Mononuclear cell (primary cell): ENCODE data around the gene ARHGEF37. TPM values are rescaled to one million over a fixed set of nuclear protein-coding genes. Genes with fewer than 3 reads are reported as not detected.
"Not testable (repeated sequence)": the region's sequence is repeated elsewhere in the genome, so short reads cannot be mapped to it uniquely, and the experiment has no call there.

Experiments
- H3K27me3 ChIP-seq: 2 replicates; pipeline ENCODE4 v1.6.0; 2011; ENCODE audit warnings: low read length, control low read depth; ENCODE audit not compliant: insufficient read depth
- H3K4me1 ChIP-seq: 2 replicates; pipeline ENCODE4 v1.5.1; 2011; ENCODE audit warnings: mild to moderate bottlenecking, low read length, control low read depth; ENCODE audit not compliant: insufficient read depth
- H3K4me3 ChIP-seq: 2 replicates; pipeline ENCODE4 v1.5.1; 2011; ENCODE audit warnings: mild to moderate bottlenecking, low read length, moderate library complexity
- H3K9me3 ChIP-seq: 2 replicates; pipeline ENCODE4 v1.5.1; 2011; ENCODE audit warnings: low read depth, mild to moderate bottlenecking, control low read depth, low read length
- total RNA-seq: library from RNA; depleted of rRNA; stranded (reverse); fragments of >200 nt; gene quantifications from one replicate; pipeline ENCODE4 v1.2.3, GENCODE V29; 2012

Gene ARHGEF37
- not detected for total RNA-seq

DNA sequence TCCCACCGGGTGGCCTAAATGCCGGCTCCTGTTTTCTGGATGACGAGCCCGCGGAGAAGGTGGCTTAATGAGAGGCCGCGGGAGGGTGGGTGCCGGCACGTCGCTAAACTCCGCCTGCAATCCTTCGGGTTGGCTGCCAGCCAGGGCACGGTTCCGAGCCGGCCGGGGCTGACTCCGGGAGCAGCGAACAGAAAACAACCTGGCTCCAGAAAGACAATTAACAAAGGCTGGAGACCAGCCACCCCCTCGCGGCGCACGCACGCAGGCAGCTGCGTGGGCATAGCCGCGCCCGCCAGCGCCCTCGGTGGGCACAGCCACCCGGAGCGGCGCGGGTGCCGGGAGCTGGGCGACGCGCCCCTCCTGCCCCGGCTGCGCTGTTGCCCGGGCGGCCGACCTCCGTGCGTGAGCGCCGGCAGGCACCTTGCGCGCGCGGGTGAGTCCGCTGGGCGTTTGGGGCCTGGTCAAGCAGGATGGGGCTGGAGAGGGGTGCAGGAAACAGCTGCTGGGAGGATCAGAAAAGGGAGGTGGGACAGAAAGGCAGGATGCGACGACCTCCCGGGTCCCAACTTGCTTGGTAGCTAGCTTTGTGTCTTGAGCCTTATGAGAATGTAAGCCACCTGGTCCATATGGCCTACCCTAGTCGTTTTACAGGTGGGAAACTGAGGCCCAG is at the start of gene ARHGEF37:
Gene ARHGEF37 (plus strand): TSS at position 307 of the 670 bp plus-strand sequence. CDS start 16,272 bp downstream, outside the sequence.
- Histone ChIP-seq H3K4me3 (peak within 1 kb of the TSS; percentile 15), H3K4me1 (peaks cover 10% of the 10 kb centered on the region), H3K27me3 (peaks cover 19% of the 10 kb centered on the region), H3K9me3 (no peaks in the 10 kb centered on the region)

DNA sequence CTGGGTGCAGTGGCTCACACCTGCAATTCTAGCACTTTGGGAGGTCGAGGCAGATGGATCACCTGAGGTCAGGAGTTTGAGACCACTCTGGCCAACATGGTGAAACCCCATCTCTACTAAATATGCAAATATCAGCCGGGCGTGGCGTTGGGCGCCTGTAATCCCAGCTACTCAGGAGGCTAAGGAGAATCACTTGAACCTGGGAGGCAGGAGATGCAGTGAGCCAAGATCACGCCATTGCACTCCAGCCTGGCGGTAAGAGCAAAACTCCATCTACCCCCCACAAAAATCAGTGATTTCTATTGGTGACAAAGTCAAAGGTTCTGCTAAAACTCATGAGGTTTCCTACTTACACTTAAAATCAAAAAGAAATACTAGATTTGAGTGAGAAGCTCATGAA is 48.9 kb upstream of the ARHGEF37 start:
- peaks cover 32% of the 10 kb centered on the region for H3K4me1 ChIP-seq

DNA sequence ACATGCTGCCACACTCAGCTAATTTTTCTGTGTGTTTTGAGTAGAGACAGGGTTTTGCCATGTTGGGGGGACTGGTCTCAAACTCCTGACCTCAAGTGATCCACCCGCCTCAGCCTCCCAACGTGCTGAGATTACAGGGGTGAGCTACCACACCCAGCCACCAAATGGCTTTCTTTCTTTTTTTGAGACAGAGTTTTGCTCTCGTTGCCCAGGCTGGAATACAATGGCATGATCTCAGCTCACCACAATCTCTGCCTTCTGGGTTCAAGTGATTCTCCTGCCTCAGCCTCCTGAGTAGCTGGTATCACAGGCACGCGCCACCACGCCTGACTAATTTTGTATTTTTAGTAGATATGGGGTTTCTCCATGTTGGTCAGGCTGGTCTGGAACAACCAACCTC is 45.5 kb upstream of the ARHGEF37 start:
- H3K9me3 ChIP-seq, H3K27me3 ChIP-seq, H3K4me3 ChIP-seq: not testable (repeated sequence)
- H3K4me1 ChIP-seq, result peaks cover 27% of the 10 kb centered on the region

More for the DNA sequence above, 48.9 kb upstream of the ARHGEF37 start:
- Histone ChIP-seq H3K4me3 (no peak overlapping the region), H3K27me3 (no peaks in the 10 kb centered on the region), H3K9me3 (no peaks in the 10 kb centered on the region)

- Histone ChIP-seq H3K4me1 (peaks cover 27% of the 10 kb centered on the region), H3K9me3 (no peaks in the 10 kb centered on the region), H3K27me3 (no peaks in the 10 kb centered on the region), H3K4me3 (no peak overlapping the region)
Observed at GRCh38 chr5:149537374-149537975, 43.8 kb upstream of the ARHGEF37 start.

- H3K4me1 ChIP-seq, result peaks cover 37% of the 10 kb centered on the region
- H3K27me3 ChIP-seq, result no peaks in the 10 kb centered on the region
- H3K4me3 ChIP-seq, result no peak overlapping the region
- H3K9me3 ChIP-seq, result no peaks in the 10 kb centered on the region
Observed at GRCh38 chr5:149540089-149540488, 41.2 kb upstream of the ARHGEF37 start.

- H3K27me3 ChIP-seq, result no peaks in the 10 kb centered on the region
- no peaks in the 10 kb centered on the region for H3K9me3 ChIP-seq
- H3K4me1 ChIP-seq, result peaks cover 43% of the 10 kb centered on the region
- no peak overlapping the region for H3K4me3 ChIP-seq
Observed at GRCh38 chr5:149541893-149542292, 39.4 kb upstream of the ARHGEF37 start.

DNA sequence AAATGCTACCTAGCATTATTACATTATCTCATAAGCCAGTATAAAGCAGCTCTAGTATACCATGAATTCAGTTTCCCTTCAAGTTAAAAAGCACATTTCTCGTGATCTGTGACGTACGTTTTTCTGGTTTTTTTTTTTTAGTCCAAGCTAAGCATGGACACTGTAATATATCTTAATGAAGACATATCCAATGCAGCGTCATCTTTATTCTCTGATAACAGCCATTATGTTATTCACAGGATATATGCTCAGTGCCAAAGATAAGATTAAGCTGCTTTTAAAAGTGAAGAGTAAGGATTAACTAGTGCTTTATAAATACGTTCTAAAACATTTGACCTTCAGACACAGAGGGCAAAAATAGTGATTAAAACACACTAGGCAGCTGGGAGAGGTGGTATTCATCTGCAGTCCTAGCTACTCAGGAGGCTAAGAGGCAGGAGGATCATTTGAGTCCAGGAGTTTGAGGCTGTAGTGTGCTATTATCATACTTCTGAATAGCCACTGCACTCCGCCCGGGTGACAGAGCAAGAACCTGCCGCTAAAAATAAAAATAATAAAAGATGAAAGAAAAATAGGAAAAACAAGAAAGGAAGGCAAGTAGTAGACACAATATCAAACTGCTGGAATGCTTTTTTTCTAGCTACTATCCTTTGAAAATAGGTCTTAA is 37.8 kb upstream of the ARHGEF37 start:
- Histone ChIP-seq H3K9me3 (no peaks in the 10 kb centered on the region), H3K4me1 (peaks cover 55% of the 10 kb centered on the region), H3K27me3 (no peaks in the 10 kb centered on the region), H3K4me3 (no peak overlapping the region)

DNA sequence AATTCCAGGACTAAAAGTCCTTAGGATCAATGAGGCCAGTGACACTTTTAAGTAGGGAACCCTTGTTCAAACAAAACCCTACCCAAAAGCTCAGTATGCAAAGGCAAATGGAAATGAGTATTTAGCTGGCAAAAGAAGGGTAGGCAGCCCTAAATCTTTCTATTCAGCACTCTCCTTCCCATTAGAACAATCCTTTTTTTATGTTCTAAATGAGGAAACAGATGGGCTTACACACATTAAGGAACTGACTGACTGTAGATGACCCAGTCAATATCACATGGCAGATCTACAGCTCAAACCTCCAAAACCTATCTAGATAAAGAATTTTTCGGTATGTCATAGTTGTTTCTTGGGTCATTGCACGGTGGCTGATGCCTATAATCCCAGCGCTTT is 37.3 kb upstream of the ARHGEF37 start:
- H3K4me3 ChIP-seq, result no peak overlapping the region
- no peaks in the 10 kb centered on the region for H3K9me3 ChIP-seq
- no peaks in the 10 kb centered on the region for H3K27me3 ChIP-seq
- peaks cover 60% of the 10 kb centered on the region for H3K4me1 ChIP-seq

GRCh38 chr5:149545327-149545726 is 36.0 kb upstream of the ARHGEF37 start:
- Histone ChIP-seq H3K9me3 (no peaks in the 10 kb centered on the region), H3K4me1 (peaks cover 66% of the 10 kb centered on the region), H3K4me3 (no peak overlapping the region), H3K27me3 (no peaks in the 10 kb centered on the region)

GRCh38 chr5:149546974-149547373 is 34.3 kb upstream of the ARHGEF37 start:
- no peaks in the 10 kb centered on the region for H3K27me3 ChIP-seq
- H3K4me3 ChIP-seq, result no peak overlapping the region
- H3K9me3 ChIP-seq, result no peaks in the 10 kb centered on the region
- peaks cover 57% of the 10 kb centered on the region for H3K4me1 ChIP-seq

DNA sequence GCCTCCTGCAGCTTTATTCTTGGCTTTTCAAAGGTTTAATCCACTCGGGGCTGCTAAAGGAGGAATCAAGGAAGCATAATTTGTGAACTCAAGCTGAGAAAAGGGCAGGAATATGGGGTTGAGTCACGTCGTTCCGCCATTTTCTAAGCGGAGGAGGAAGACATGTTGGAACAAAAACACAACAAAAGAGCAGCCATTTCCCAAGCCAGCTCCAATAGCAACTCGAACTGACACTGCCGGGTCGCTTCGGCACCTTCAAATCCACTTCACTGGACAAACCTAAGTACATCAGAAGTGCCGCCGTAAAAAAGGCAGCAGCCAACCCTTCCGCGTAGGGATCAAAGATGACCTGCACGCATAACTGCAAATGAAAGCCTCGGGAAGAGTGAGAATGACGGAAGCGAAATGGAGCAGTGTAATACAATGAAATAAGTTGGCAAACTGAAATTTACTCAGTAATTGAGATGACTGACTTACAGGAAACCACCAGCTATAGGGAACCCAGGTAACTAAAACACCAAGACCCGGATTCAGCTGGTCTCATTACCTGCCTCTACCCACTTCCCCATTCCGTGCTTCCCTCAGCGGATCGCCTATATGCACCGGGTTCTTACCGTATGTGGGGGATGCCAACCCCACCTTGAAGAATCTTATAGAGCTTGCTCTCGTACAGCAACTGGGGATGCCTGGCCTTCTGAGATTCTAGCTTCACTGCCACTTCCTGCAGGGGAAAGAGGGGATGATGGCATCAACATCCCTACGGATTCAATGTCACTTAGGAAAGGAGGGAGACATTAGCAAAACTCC is 31.6 kb upstream of the ARHGEF37 start:
- H3K27me3 ChIP-seq, result no peaks in the 10 kb centered on the region
- H3K4me1 ChIP-seq, result peaks cover 49% of the 10 kb centered on the region
- peak overlapping the region; percentile 99 for H3K4me3 ChIP-seq
- no peaks in the 10 kb centered on the region for H3K9me3 ChIP-seq

DNA sequence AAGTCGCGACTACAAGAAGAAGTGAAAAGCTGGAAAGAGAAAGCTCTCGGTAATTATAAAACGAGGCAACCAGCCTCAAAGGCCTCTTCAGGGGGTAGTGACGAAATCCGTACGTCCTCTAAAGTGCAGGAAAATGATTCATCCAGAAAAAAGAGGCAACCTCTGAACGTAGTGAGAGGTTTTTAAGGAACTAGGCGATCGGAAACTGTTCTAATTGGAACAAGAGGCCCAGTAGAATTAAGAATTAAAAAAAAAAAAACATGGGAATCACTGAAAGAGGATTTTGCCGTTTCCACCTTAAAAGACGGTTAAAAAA is 31.1 kb upstream of the ARHGEF37 start:
- Histone ChIP-seq H3K9me3 (no peaks in the 10 kb centered on the region), H3K4me3 (peak overlapping the region; percentile 99), H3K4me1 (peaks cover 43% of the 10 kb centered on the region), H3K27me3 (no peaks in the 10 kb centered on the region)

- peak overlapping the region; percentile 99 for H3K4me3 ChIP-seq
- peaks cover 39% of the 10 kb centered on the region for H3K4me1 ChIP-seq
- H3K9me3 ChIP-seq, result no peaks in the 10 kb centered on the region
- H3K27me3 ChIP-seq, result no peaks in the 10 kb centered on the region
Observed at GRCh38 chr5:149550594-149551226, 30.6 kb upstream of the ARHGEF37 start.

DNA sequence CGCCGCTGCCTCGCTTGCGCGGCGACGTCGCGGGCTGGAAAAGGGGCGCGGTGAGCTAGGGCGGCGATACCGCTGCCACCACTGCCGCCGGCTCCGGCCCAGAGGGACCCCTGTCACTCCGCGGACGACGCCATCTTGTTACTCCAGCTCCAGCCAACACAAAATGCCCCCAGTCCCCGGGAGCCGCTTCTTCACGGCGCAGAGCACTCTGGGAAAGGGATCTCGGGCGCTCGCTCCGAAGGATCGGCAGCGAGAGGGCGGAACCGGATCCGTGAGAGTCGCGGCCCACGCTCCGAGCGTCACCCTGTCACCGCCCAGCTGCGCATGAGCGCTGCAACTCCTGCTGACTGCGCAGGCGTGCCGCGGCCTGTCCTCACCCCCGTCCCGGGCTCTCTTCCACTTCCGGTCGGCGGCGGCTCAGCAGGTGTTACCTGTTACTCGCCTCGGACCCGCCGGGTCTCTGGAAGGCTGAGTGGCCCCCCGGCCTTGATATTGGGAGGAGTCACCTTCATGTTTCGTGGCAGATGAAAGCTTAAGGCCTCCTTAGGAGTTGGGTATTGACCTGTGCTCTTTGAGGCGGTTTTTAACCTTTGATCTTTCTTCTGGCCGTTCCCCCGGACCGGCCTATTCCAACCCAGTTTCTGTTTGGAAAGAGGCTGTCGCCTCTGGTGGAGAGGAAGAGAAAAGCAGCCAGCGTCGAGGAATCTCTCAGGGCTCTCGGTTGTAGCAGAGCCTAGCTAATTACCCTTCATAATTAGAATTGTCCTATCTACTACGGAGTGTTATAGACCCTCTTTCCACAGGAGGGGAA is 29.9 kb upstream of the ARHGEF37 start, which contains the start of gene CSNK1A1:
Gene CSNK1A1 (minus strand): TSS at position 213 of the 811 bp plus-strand sequence. CDS start 475 bp downstream, outside the sequence.
- no peaks in the 10 kb centered on the region for H3K9me3 ChIP-seq
- no peaks in the 10 kb centered on the region for H3K27me3 ChIP-seq
- peak within 1 kb of the TSS; percentile 99 for H3K4me3 ChIP-seq
- H3K4me1 ChIP-seq, result peaks cover 34% of the 10 kb centered on the region
